LoVo (cell line): ENCODE measurements around the gene PRM1.
"Not testable (repeated sequence)": the region's sequence is repeated elsewhere in the genome, so short reads cannot be mapped to it uniquely, and the experiment has no call there.

Experiments used
- DNase-seq: peaks from one replicate; pipeline ENCODE4 v3.0.0-alpha.2; 2016; ENCODE audit warnings: low spot score

Gene PRM1

DNA sequence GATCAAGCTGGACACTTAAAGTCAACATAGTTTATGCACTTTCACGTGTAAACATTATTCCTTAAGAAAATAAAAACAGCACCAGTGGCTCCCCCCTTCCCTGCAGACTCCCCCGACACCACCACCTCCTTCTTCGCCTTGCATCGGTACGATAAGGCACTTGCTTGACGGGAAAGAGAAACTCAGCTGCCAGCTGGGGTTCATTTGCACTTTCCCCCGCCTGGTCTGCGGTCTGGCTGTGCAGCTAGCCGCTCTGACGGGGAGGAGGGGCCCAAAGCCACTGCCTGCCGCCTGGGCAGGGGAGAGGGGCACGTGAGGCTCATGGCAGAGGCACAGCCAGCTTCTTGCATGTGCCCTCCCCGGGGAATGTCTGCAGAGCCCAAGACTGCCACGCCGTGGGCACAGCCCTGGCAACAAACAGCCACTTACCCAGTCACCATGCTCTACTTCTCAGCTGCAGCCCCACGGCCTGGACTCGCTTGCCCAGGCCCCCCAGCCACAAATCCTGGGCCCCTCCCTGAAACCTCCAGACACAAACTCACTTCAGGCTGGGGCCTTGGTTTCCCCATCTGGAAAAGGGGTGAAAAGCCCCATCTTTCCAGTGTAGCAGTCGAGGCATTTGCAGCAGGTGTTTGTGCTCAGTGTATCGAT, 16.5 kb upstream of the PRM1 start:
- no peak for DNase-seq

DNA sequence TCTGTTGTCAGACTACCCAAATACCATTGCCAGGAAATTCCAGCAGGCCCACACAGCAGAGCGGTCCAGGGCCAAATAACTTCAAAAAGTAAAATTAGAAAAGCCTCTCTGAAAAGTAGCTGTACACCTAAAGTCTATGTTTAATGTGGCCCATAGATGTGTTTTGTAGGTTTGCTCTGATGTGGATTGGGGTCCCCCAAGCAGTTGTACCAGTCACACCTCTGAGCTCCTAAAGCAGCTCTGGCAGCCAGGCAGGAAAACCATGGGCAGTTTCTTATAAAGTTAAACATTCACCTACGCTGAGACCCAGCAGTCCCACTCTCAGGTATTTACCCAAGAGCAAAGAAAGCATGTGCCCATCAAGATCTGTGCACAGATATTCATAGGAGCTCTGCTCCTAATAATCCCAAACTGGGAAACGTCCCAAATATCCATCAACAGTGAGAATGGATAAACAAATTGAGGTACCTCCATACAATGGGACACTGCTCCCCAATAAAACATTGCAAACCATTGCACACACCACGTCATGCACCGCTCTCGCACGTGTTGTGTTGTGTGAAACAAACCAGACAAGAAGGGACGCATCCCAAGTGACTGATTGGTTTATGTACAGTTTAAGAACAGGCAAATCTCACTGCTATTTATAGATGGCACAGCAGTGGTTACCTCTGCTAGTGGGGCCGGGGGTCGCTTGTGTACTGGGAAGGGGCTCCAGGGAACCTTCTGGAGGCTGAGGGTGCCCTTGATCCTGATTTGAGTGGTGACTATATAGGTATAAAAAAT, 15.8 kb upstream of the PRM1 start:
- DNase-seq: no peak

DNA sequence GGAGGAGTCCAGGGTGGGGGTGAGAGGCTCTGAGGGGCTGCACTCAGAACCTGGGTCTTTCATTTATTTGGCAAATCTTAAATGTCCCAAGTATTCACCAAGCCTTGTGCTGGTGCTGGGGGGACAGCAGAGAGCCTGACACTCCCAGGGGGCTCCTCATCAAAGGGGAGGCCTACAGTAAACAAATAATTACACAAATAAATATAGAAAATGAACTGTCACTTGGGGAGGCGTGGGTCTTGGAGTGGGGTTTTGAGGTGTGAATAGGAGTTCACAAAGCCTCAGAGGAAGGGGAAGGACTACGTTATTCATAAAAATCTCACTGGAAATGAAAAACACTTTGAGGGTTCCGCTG, 15.2 kb upstream of the PRM1 start:
- DNase-seq: no peak

DNA sequence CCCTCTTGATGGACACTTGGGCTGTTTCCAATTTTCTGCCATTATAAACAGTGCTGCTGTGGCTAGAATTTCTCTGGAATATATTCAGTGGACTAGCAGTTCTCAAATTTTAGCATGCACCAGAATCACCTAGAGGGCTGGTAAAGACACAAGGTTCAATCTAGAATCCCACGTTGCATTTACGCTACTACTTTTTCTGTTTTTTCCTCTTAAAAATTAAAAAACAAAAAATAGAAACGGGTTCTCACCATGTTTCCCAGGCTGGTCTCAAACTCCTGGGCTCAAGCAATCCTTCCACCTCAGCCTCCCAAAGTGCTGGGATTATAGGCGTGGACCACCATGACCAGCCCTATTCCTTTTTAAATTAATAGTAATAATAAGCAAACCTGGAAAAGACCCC, 14.5 kb upstream of the PRM1 start:
- DNase-seq: no peak

DNA sequence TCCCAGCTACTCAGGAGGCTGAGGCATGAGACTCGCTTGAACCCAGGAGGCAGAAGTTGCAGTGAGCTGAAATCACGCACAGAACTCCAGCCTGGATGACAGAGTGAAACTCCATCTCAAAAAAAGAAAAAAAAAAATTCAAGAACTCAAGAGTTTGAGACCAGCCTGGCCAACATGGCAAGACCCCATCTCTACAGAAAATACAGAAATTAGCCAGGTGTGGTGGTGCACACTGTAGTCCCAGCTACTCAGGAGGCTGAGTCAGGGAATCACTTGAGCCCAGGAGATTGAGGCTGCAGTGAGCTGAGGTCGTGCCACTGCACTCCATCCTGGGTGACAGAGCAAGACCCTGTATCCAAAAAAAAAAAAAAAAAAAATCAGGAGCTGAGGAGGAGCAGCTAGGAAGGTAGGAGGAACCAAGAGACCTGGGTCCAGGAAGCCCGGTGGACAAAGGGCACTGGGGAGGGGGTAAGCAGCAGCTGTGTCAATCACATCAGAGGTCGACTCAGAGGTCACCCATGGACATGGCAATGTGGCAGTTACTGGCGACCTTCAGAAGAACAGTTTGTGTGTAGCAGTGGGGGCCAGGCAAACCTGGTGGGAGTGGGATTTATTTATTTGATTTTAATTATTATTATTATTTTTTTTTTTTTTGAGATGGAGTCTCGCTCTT, 11.1 kb upstream of the PRM1 start:
- no peak for DNase-seq

DNA sequence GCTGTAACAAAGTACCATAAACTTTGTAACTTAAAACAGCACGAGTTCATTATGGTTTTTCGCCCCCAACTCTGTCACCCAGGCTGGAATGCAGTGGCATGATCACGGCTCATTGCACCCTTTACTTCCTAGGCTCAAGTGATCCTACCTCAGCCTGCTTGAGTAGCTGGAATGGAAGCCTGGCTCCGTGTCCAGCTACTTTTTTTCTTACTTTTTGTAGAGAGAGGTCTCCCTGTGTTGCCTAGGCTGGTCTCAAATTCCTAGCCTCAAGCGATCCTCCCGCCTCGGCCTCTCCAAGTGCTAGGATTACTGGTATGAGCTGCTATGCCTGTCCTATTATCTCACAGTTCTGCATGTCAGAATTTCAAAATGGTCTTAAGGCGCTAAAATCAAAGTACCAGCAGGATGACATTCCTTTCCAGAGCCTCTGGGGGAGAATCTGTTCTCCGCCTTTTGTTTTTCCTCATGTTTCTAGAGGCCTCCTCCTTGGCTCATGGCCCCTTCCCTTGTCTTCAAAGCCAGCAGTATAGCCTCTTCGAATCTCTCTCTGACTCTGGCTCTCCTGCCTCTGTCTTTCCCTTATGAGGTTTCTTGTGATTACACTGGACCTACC, 10.1 kb upstream of the PRM1 start:
- no peak for DNase-seq

DNA sequence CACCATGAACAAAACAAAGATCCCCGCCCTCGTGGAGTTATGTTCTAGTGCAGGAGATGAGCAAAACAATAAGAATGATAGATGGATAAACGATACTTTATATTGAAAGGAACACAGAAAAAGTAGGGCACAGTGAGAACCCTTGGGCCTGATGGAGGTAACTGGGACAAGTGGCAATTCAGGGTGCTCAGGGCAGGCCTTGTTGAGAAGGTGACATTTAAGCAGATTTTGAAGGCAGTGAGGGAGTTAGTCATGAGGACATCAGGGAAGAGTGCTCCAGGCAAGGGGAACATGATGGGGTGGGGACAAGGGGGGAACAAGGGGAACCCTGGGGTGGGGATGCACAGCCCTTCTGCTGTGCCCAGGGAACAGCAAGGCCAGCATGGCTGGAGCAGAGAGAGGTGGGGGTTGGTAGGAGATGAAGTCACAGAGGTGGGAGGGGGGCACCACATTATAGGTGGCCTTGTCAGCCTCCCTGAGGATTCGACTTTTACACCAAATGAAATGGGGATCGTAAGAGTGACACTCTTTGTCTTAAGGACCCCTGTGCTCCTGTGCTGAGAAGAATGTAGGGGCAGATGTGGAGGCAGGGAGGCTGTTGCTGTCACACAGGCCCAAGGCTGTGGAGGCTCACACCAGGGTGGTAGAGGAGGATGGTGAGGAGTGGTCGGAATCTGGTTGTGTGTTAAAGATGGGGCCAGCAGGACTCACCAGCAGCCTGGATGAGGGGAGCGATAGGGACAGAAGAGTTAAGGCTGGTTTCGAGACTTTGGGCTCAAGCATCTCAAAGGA, 9.2 kb upstream of the PRM1 start:
- DNase-seq: no peak

DNA sequence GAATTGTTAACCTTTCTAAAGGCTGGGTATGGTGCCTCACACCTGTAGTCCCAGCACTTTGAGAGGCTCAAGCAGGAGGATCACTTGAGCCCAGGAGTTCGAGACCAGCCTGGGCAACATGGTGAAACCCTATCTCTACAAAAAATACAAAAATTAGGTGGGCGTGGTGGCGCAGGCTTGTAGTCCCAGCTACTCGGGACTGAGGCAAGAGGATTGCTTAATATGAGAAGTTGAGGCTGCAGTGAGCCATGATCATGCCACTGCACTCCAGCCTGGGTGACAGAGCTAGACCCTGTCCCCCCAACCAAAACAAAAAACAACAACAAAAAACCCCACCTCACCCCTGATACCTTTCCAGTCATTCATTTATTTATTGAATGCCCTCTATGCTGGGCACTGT, 8.6 kb upstream of the PRM1 start:
- DNase-seq: not testable (repeated sequence)

DNA sequence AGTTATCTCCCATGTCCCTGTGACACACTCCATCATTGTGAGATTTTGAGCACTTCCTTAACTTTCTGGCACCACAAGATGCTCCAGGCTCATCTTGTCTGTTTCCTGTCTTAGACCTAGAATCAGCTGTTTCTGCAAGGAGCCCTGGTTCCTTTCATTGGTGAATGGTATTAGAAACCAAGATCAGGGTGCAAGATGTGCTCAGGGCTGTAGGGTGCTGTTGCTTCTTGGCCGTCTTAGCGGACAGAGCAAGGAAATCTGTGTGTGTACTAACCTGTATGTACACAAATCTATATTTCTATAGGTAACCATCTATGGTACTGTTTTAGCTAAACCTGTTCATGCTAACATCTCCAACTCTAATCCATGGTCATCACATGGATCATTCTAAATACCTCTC, 8.1 kb upstream of the PRM1 start:
- DNase-seq: no peak

DNA sequence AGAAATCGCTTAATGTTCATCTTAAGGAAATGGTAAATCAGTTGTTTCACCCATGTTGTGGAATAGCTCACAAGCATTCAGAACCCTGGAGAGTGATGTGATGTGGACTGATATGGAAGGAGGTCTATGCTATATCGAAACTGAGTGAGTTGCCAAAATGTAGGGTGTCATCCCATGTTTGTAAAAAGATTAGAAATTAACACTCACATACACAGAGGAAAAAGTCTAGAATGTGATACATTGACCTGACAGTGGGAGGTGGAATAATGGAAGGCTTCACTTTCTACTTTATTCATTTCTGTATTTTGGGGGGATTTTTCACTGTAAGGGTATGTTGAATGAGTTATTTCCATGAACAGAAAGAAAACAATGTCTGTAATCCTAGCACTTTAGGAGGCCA, 4.7 kb upstream of the PRM1 start:
- no peak for DNase-seq

DNA sequence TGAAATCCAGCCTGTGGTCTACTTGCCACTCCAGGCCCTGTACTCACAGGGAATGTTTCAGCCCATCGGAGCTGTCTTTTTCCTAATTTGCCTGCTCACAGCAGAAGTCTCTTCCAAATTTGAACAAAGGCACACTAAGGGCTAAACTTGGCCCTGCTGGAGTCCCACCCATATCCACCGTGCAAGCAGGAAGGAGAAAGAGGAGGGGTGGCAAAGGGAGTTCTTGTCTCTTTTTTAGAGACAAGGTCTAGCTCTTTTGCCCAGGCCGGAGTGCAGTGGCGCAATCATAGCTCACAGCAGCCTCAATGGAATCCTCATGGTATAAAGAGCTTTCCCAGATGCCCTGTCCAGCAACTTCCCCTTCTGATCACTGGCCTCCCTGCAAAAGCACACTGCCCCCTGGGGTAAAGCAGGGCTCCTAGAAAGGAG, 2.7 kb upstream of the PRM1 start:
- DNase-seq: no peak

DNA sequence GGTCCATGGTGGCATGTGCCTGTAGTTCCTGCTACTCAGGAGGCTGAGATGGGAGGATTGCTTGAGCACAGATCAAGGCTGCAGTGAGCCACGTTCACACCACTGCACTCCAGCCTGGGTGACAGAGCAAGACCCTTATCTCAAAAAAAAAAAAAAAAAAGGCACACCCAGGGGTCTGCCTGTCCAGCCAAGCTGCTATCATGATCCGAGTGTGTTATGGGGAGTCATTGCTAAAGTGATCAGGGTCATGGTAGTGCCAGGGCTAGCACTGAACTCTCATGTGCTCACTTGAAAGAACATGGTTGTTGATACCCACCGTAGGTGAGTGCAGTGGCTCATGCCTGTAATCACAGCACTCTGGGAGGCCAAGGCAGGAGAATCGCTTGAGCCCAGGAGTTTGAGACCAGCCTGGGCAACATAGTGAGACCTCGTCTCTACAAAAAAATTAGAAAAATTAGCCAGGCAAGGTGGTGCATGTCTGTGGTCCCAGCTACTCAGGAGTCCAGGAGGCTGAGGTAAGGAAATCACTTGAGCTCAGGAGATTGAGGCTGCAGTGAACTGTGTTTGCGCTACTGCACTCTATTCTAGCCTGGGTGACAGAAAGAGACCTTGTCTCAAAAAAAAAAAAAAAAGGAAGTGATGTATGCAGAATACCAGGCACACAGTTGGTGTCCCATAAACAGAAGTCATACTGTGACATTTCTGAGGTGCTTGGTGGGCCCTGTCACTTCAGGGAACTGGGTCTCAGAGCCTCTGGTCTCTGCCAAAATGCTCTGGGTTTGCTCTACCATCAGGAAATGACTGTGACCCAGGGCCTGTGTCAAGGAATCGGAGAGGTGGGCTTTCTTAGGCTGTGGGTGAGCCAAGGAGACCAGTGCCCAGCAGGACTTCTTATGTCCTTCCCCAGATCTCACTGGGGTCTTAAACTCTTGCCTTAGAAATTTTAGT, 2.2 kb downstream of the PRM1 start:
- no peak for DNase-seq

DNA sequence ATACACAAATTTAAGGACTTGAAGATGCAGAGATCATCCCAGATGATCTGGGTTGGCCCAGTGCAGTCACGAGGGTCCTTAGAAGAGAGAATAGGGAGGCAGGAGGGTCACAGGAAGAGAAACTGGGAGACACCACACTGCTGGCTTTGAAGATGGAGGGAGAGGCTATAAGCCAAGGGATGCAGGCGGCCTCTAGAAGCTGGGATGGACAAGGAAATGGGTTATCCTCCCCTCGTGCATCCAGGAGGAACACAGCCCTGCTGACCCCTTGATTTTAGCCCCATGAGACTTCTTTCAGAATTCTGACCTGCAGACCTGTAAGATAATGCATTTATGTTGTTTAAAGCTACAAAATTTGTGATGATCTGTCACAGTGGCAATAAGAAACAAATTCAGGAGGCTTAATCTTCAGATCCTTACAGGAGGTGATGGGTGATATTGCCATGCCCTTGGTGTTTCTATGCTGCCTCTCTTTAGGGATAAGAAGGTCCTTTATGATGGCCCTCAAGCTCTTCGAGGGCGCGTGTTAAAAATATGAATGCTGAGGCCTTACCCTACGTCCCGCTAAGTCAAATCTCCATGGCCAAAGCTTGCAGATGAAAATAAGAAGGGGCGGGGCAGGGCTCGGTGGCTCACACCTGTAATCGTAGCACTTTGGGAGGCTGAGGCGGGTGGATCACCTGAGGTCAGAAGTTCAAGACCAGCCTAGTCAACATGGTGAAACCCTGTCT, 3.4 kb downstream of the PRM1 start:
- DNase-seq: no peak

DNA sequence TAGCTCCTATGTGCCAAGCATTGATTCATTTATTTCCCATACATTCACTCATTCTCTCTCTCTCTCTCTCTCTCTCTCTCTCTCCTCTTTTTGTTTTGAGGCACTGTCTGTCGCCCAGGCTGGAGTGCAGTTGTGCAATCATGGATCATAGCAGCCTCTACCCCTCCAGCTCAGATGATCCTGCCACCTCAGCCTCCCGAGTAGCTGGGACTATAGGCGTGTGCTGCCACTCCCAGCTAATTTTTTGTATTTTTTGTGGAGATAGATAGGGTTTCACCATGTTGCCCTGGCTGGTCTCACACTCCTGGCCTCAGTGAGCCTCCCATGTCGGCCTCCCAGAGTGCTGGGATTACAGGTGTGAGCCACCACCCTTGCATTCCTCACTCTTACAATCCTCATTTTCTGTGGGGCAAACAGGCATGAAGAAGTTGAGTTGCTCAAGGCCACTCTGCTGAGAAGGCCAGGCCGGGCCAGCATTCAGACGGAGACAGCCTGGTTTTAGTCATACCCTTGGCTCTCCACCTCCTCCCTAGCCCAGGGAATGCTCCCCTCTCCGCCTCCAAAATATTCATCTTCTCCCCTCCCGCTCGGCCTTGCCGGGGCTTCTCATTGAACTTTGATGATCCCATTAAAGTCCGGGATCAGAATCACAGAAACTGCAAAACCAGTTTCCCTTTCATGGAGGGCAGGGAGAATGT, 4.1 kb downstream of the PRM1 start:
- no peak for DNase-seq

DNA sequence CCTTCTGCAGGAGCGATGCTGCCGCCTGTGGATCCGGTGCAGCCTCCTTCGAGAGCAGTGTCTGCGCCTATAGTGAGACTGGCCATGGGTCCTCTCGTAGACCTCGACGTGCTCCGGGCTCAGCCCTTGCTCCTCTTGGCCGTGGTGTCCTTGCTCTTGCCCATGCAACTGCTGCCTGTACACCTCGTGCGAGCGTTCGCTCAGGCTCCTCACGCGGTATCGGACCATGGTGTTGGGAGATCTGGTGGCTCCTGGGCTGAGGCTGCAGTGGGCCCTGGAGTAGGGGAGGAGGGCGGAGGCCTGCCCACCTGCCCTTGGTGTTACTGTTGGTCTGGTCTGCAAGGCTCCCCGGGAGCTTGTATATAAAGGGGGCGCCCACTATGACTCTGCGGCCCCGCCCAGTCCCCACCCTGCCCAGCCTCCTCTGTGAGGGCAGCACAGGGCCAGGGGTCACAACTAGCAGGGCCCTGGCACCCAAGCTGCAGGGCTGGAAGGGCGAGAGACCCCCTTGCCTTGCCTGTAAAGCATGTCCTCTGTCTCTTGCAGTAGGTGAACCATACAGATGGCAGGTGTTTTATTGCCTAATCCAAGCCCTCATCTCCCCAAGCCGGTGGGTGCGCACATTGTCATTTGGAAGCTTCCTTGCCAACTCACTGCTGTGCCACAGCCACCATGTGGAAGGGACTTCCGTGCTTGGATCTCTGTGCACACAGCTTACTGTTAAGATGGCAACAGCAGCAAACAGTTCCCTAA, 4.8 kb downstream of the PRM1 start, which contains the start of gene PRM2:
PRM2 (minus strand) TSS at position 338 of the 753 bp plus-strand sequence; CDS start at position 228, 110 bp downstream.
- DNase-seq: no peak

DNA sequence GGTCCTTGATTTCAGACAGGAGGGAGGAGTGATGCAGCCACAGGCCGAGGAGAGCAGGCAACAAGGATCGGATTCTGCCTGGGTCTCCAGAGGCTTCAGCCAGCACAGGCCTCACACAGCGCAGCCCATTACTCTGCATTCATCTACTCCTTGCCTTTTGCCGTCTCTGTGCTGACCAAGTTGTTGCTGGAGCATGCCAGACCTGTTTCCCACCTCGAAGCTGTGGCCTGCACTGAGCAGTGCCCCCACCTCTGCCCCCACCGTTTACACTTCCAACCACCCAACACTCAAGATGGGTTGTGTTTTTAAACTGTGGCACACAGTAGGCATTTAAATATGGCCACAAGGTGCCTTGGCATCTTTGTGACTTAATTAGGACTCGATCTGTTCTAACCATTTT, 6.2 kb downstream of the PRM1 start:
- no peak for DNase-seq

DNA sequence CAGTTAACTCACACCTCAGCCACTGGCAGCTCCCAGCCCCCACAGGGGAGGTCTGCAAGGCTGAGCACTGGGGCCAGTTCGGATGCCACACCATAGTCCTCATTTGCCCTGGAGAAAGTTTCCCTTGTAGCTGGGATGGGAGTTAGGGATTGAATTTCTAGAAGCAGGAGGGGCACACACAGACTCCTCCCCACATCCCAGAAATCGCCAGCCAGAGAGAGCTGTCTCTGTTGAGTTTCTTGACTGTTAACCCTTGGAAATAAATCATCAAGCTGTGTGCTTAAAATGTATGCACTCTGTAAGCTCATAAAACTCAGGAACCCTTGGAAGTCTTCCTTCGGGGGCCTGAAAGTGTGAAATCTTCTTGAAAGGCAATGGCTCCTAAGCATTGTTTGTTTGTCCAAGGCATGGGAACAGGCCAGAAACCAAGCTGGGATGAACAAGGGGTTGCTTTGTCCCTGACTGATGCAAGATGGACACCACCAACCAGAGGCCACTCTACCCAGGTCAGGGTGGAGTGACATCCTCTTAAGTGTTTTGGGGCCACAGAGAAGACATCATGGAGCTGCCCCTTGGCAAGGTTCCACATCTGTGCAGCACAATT, 7.3 kb downstream of the PRM1 start:
- DNase-seq: no peak
